ENCODE measurements around the gene SMC1B.
"Not testable (repeated sequence)": the region's sequence is repeated elsewhere in the genome, so short reads cannot be mapped to it uniquely, and the experiment has no call there.

SMC1B gene

GRCh38 chr22:45442116-45442515 is 28.7 kb upstream of the SMC1B start:
- no peak for DNase-seq

- DNase-seq: peak; percentile 57 to 79
Observed at GRCh38 chr22:45441138-45441537, 27.7 kb upstream of the SMC1B start.

GRCh38 chr22:45440688-45441087 is 27.3 kb upstream of the SMC1B start:
- DNase-seq: not testable (repeated sequence)

- DNase-seq: no peak
Observed at GRCh38 chr22:45438336-45438735, 24.9 kb upstream of the SMC1B start.

GRCh38 chr22:45436871-45437517 is 23.6 kb upstream of the SMC1B start:
- not testable (repeated sequence) for DNase-seq

- peak; percentile 46 to 83 for DNase-seq
Observed at GRCh38 chr22:45435544-45436139, 22.2 kb upstream of the SMC1B start.

GRCh38 chr22:45434981-45435380 is 21.6 kb upstream of the SMC1B start:
- no peak for DNase-seq

- no peak for DNase-seq
Observed at GRCh38 chr22:45430871-45431270, 17.5 kb upstream of the SMC1B start.

GRCh38 chr22:45429981-45430775 is 16.8 kb upstream of the SMC1B start:
- no peak for DNase-seq

- no peak for DNase-seq
Observed at GRCh38 chr22:45429424-45429823, 16.0 kb upstream of the SMC1B start.

- no peak for DNase-seq
Observed at GRCh38 chr22:45428391-45429385, 15.3 kb upstream of the SMC1B start.

- no peak for DNase-seq
Observed at GRCh38 chr22:45427114-45427513, 13.7 kb upstream of the SMC1B start.

- DNase-seq: no peak
Observed at GRCh38 chr22:45426387-45426786, 13.0 kb upstream of the SMC1B start.

GRCh38 chr22:45425531-45426265 is 12.3 kb upstream of the SMC1B start:
- DNase-seq: no peak

- no peak for DNase-seq
Observed at GRCh38 chr22:45425101-45425500, 11.7 kb upstream of the SMC1B start.

GRCh38 chr22:45424241-45424731 is 10.9 kb upstream of the SMC1B start:
- no peak for DNase-seq

- no peak for DNase-seq
Observed at GRCh38 chr22:45423524-45423923, 10.1 kb upstream of the SMC1B start.

- DNase-seq: no peak
Observed at GRCh38 chr22:45422237-45422983, 9.0 kb upstream of the SMC1B start.

- DNase-seq: no peak
Observed at GRCh38 chr22:45421349-45422055, 8.1 kb upstream of the SMC1B start.

GRCh38 chr22:45420539-45420938 is 7.1 kb upstream of the SMC1B start:
- DNase-seq: no peak
